Measurements from ENCODE around the gene MAP7D1. TPM values are rescaled to one million over a fixed set of nuclear protein-coding genes. Genes with fewer than 3 reads are reported as not detected.

The MAP7D1 gene
- total and polyA plus RNA-seq, 2 of the 13 experiments (the other 11 are each of a cell fraction or from before 2014, with no cell fraction given): 5.6 to 7.2 TPM

GRCh38 chr1:36160388-36160948, 4.5 kb downstream of the MAP7D1 start:
- no peak for FAIRE-seq
- no peak for ATAC-seq
- peaks cover 5% of the 10 kb centered on the region for H3K79me2 ChIP-seq (ENCODE audit: insufficient read depth, low read length)
- H2AFZ ChIP-seq (ENCODE audit: low read length): no peak overlapping the region
- no peak overlapping the region for H3K4me3 ChIP-seq (replicated peaks in 1 of 3; ENCODE audit: insufficient read depth in 1 of 3, low read depth in 2 of 3, low read length in 3 of 3)
- H4K20me1 ChIP-seq (ENCODE audit: insufficient read depth, low read length): no peaks in the 10 kb centered on the region
- H3K36me3 ChIP-seq (replicated peaks in 1 of 2; ENCODE audit: control insufficient read depth in 1 of 2, insufficient read depth in 2 of 2, low read length in 2 of 2): no peaks in the 10 kb centered on the region; a peak in 1 of 5 replicates
- 91% methylated on average over 4 of the region's 4 CpGs for WGBS (ENCODE audit: low lambda C conversion rate)
- peaks cover 33% of the 10 kb centered on the region for H3K4me1 ChIP-seq (ENCODE audit: insufficient read depth, low read length)
- no peaks in the 10 kb centered on the region for H3K9me3 ChIP-seq (ENCODE audit: low read length)
- no peak overlapping the region for H3K27ac ChIP-seq (ENCODE audit: extremely low read length, insufficient read depth, low read length)
- POLR2A ChIA-PET: interaction anchor here (1.1 to 1.3 kb wide), 3 partner anchors 11 to 227 kb away, joined by 3 to 7 read pairs (median 6); partner anchors contain the start of genes THRAP3 and TRAPPC3
- TF ChIP-seq ZNF629 (CRISPR knock-in tag; conservative IDR thresholded peaks at IDR 0.05): 0 out of 2 replicates have a peak, but pooled peaks have one; percentile 27
- TF ChIP-seq ZNF563 (CRISPR knock-in tag; IDR thresholded peaks at IDR 0.05): no peak
- H3K4me2 ChIP-seq (ENCODE audit: low read depth, low read length): 0 out of 2 replicates have a peak overlapping the region, but pooled peaks have one; percentile 21
- H3K9ac ChIP-seq (ENCODE audit: insufficient read depth, low read depth, low read length): no peak overlapping the region
- DNase-seq (ENCODE audit: low spot score): no peak
- in situ Hi-C loops (cut with HindIII; ENCODE audit: extremely low pct_ligation_motif_present, low pct_unique_long_range_greater_than_20kb) (no loop called here), intact Hi-C loops (cut with micrococcal nuclease; ENCODE audit: unreplicated experiment) (no loop called here)
- BruUV-seq (replicated peaks): no TSS peak
- no peaks in the 10 kb centered on the region for H3K27me3 ChIP-seq (ENCODE audit: control insufficient read depth in 1 of 2, insufficient read depth in 2 of 2, low read length in 2 of 2)
- CTCF ChIA-PET (ENCODE audit: low intra/inter-chr PET ratio, low total read pairs): no interaction called here

GRCh38 chr1:36160949-36161485, 5.1 kb downstream of the MAP7D1 start:
- Histone ChIP-seq H3K9ac (ENCODE audit: insufficient read depth, low read depth, low read length) (peak overlapping the region; percentile 26; the same call in 1 of the 2 replicates), H3K4me3 (replicated peaks in 1 of 3; ENCODE audit: insufficient read depth in 1 of 3, low read depth in 2 of 3, low read length in 3 of 3) (0 out of 6 replicates have a peak overlapping the region, but pooled peaks of 1 of the 3 experiments have one; percentile 25), H3K9me3 (ENCODE audit: low read length) (no peaks in the 10 kb centered on the region), H3K4me1 (ENCODE audit: insufficient read depth, low read length) (peaks cover 33% of the 10 kb centered on the region), H3K4me2 (ENCODE audit: low read depth, low read length) (peak overlapping the region; percentile 21), H3K27ac (ENCODE audit: extremely low read length, insufficient read depth, low read length) (no peak overlapping the region), H3K36me3 (replicated peaks in 1 of 2; ENCODE audit: control insufficient read depth in 1 of 2, insufficient read depth in 2 of 2, low read length in 2 of 2) (no peaks in the 10 kb centered on the region; a peak in 1 of 5 replicates), H2AFZ (ENCODE audit: low read length) (no peak overlapping the region), H3K27me3 (ENCODE audit: control insufficient read depth in 1 of 2, insufficient read depth in 2 of 2, low read length in 2 of 2) (no peaks in the 10 kb centered on the region), H3K79me2 (ENCODE audit: insufficient read depth, low read length) (peaks cover 5% of the 10 kb centered on the region), H4K20me1 (ENCODE audit: insufficient read depth, low read length) (no peaks in the 10 kb centered on the region)
- BruUV-seq (replicated peaks): no TSS peak
- WGBS (ENCODE audit: low lambda C conversion rate): 69% methylated on average over 8 of the region's 12 CpGs
- in situ Hi-C loops (cut with HindIII; ENCODE audit: extremely low pct_ligation_motif_present, low pct_unique_long_range_greater_than_20kb): no loop called here
- peak; percentile 53 for ATAC-seq
- ChIA-PET CTCF (ENCODE audit: low intra/inter-chr PET ratio, low total read pairs) (no interaction called here), POLR2A (interaction anchor here (1.1 to 1.3 kb wide), 3 partner anchors 11 to 226 kb away, joined by 3 to 7 read pairs (median 6); partner anchors contain the start of genes THRAP3 and TRAPPC3)
- FAIRE-seq: no peak
- intact Hi-C loops (cut with micrococcal nuclease; ENCODE audit: unreplicated experiment): no loop called here
- DNase-seq (ENCODE audit: low spot score): no peak
- TF ChIP-seq MNT (IDR thresholded peaks at IDR 0.05) (no peak), NKX3-1 (CRISPR knock-in tag; IDR thresholded peaks at IDR 0.05) (no peak), ZNF230 (CRISPR knock-in tag; IDR thresholded peaks at IDR 0.05) (no peak), ZNF672 (CRISPR knock-in tag; IDR thresholded peaks at IDR 0.05) (no peak), ELK4 (CRISPR knock-in tag; IDR thresholded peaks at IDR 0.05; ENCODE audit: borderline replicate concordance) (no peak), ZNF724P (CRISPR knock-in tag; IDR thresholded peaks at IDR 0.05; ENCODE audit: borderline replicate concordance) (no peak), ZSCAN22 (CRISPR knock-in tag; IDR thresholded peaks at IDR 0.05) (no peak), XBP1 (CRISPR knock-in tag; IDR thresholded peaks at IDR 0.05) (no peak), STAG1 (CRISPR knock-in tag; IDR thresholded peaks at IDR 0.05) (no peak), ZNF746 (CRISPR knock-in tag; IDR thresholded peaks at IDR 0.05) (no peak), ZBTB34 (CRISPR knock-in tag; IDR thresholded peaks at IDR 0.05) (no peak), GABPA (IDR thresholded peaks at IDR 0.05; ENCODE audit: low read depth, low read length) (peak; percentile 27; the same call in 1 of the 2 replicates), GABPA (CRISPR knock-in tag; IDR thresholded peaks at IDR 0.05; ENCODE audit: low read depth) (peak; percentile 70)
